NCI-H128 (cell line): ENCODE results near the gene PLAAT4.
"Not testable (repeated sequence)": the region's sequence is repeated elsewhere in the genome, so short reads cannot be mapped to it uniquely, and the experiment has no call there.

Source experiments
- DNase-seq: peaks from one replicate; lab custom pipeline; 2025; ENCODE audit not compliant: unreplicated experiment; lab: John Stamatoyannopoulos, UW

PLAAT4 gene

GRCh38 chr11:63564784-63565350, 28.3 kb downstream of the PLAAT4 start:
- DNase-seq, result no peak

DNA sequence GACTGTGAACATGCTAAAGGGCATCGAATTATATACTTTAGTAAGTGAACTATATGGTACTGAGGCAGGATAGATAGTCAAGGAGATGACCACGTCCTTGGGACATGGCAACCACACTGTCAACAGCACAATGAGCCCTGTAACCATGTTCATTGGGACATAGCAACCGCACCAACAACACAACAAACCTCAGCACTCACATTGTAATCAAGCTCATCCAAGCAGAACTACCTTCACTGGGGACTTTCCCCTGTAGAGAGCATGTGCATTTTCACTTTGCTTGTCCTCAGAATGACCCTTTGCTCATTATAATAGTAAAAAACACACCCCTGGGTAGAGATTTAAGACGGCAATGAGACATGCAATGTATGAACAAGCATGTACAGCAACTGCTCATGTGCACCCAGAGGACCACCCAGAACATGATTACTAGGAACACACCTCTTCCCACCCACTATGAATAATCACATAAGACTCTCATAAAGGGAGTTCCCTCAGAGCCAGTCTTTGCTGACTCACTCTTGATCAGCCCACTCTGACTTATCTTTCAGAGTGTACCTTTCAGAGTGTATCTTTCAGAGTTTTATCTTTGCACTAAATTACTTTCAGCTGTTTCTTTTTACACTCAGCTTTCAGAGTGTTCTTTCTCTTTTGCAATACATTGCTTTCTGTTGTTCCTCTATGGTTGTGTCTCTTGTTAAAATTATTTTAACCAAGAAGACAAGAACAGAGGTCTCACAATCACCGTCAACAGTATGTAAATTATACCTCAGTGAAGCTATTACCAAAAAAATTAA, 30.6 kb downstream of the PLAAT4 start:
- DNase-seq, result no peak

- no peak for DNase-seq
These were observed 33.0 kb downstream of the PLAAT4 start for GRCh38 chr11:63569570-63569969.

GRCh38 chr11:63572026-63572688, 35.5 kb downstream of the PLAAT4 start:
- DNase-seq, result no peak

DNA sequence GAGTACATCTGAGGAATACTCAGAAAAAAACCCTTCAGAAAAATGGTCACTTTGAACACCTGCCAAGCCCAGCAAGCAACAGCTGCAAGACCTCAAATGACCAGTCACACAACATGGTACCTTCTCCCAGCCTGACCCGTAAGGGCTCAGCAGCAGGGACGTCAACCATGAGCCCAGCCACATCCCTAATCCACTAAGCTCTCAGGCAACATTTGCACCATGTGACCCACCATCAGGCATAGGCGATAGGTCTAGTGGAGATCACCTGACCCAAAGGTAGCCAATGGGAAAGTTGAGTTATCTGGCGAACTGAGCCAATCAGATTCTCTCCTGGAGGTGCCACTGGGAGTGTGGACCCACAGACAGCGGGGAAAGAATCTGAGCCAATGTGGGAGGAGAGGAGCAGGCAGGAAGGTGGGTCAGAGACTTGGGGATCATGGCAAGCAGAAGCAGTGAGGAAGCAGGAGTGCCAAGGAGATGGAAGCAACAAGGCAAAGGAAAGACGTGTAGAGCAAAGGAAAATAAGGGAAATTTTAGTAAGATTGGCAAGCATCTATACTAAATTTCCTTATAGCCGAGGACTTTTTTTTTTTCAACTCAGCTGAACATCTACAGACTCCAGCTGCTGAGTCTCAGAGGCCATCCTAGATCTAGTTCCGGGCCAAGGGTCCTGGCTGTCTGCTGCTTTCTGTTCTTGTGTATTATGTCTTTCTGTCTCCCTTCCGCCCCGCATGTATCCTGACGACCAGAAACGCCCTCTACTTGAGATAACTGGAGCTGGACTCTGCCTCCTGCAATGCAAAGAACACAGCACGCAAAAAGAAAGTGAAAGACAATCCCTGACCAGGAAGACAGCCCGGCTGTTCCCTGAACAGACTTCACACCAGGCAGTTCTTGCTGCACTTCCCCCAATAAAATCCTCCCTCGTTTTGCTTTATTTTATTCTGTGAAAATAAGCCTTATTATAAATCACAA, 37.6 kb downstream of the PLAAT4 start:
- DNase-seq, result no peak

DNA sequence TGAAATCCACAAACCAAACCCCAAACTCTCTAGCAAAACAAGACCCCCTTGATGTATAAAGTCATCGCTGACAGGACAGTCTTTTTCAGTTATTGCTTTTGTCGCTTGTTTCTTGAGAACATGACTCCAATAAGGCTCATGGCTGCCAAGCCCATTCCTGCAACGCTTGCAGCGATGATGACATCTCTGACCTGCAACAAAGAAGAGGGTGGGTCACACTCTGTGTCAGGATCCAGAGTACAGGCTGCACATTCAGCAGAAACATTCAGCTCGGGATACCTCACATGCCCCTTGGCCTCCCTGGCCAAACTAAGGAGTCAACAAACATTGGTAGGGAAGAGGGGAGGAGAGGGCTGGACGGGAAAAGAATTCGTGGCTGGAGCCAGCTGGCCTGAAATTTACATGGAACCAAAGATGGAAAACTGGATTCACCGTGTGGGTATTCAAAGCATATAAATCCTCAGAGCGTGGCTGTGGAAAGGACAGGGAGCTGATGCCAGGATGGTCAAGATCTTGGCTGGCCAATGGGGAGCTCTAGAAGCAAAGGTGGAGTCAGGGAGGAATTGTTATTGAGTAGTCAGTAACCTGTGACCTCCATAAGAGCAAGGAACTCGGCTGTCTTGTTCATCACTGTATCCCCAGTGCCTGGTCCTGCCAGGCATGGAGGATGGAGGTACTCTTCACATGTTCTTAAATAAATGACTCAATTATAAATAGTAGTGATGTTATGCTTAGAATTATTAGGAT, 38.4 kb downstream of the PLAAT4 start:
- DNase-seq, result no peak

GRCh38 chr11:63578882-63579281, 42.3 kb downstream of the PLAAT4 start:
- not testable (repeated sequence) for DNase-seq

- DNase-seq, result not testable (repeated sequence)
These were observed 44.6 kb downstream of the PLAAT4 start for GRCh38 chr11:63581224-63581623.

DNA sequence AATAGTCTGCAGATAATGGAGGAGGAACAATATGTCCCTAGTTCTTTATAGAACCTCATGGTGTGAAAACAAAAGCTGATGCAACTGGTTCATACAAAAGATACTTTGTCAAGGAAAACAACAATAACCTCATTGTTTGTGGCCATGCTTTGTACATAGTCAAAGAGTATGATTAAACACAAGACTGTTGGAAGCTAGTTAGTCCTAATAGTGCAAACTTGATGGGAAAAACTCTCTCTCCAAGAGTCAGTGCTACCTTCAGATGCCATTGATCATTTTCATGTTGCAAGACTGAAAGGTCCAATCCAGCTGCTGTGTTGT, 46.7 kb downstream of the PLAAT4 start:
- DNase-seq, result no peak

GRCh38 chr11:63586451-63587166, 50.0 kb downstream of the PLAAT4 start:
- no peak for DNase-seq

- DNase-seq, result no peak
These were observed 52.4 kb downstream of the PLAAT4 start for GRCh38 chr11:63589000-63589399.

- DNase-seq, result no peak
These were observed 53.6 kb downstream of the PLAAT4 start for GRCh38 chr11:63590024-63590788.

DNA sequence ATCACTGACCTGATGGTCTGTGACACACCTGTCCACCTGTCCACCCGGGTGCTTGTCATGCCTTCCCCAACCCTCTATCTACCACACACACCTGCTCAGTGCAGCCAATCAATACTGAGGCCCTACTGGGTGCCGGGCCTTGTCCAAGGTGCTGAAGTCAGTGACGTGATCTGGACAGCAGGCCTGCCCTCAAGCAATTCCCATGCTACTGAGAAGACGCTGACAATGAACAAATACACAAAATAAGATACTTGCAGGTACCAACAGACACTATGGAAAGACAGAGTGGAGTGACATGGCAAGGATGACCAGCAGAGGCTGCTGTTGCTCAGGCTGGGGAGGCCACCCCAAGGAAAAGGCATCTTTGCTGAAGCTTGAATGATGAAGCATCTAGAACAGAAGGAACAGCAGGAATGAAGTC, 56.4 kb downstream of the PLAAT4 start:
- DNase-seq, result no peak

DNA sequence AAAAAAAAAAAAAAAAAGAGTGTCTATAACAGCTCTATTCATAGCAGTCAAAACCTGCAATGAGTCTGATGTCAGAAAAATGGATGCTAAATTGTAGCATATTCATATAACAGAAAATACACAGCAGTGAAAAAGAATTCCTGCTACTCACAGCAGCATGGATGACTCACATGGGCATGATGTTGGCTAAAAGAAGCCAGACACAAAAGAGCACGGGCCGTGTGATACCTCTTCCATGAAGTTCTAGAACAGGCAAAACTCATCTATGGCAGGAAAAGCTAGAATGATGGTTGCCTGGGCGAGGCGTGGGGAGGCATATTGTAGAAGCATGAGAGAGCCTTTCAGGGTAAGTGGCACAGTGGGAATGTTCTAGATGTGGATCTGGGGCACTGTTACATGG, 58.7 kb downstream of the PLAAT4 start:
- no peak for DNase-seq
